CD4-positive, alpha-beta T cell treated with Interleukin-2 at 100 ng/mL for 4 hours (primary cell): ENCODE measurements around the gene TBC1D17.

Experiments
- DNase-seq: peaks from one replicate; pipeline ENCODE4 v3.0.0-alpha.2; 2020; ENCODE audit warnings: low spot score

Gene TBC1D17

GRCh38 chr19:49894011-49894664 is 16.6 kb downstream of the TBC1D17 start:
- DNase-seq, result no peak

- DNase-seq, result peak; percentile 40
Observed at GRCh38 chr19:49894879-49895565, 17.5 kb downstream of the TBC1D17 start.

GRCh38 chr19:49895566-49896297 is 18.2 kb downstream of the TBC1D17 start:
- peak; percentile 23 for DNase-seq

- DNase-seq, result peak; percentile 85
Observed at GRCh38 chr19:49896863-49897621, 19.5 kb downstream of the TBC1D17 start, which contains the start of gene IL4I1. Gene IL4I1 (minus strand): TSS chr19:49896887. CDS start chr19:49896160, 727 bp downstream.

GRCh38 chr19:49904136-49904535 is 26.6 kb downstream of the TBC1D17 start:
- no peak for DNase-seq

GRCh38 chr19:49906879-49907564 is 29.5 kb downstream of the TBC1D17 start:
- DNase-seq, result no peak

- no peak for DNase-seq
Observed at GRCh38 chr19:49907745-49908446, 30.4 kb downstream of the TBC1D17 start.

GRCh38 chr19:49908480-49909420 is 31.2 kb downstream of the TBC1D17 start:
- DNase-seq, result no peak

- DNase-seq, result no peak
Observed at GRCh38 chr19:49910179-49910578, 32.7 kb downstream of the TBC1D17 start.

GRCh38 chr19:49911381-49912145 is 34.1 kb downstream of the TBC1D17 start:
- peak; percentile 37 for DNase-seq

- DNase-seq, result no peak
Observed at GRCh38 chr19:49912965-49913685, 35.6 kb downstream of the TBC1D17 start.

GRCh38 chr19:49913720-49914119 is 36.2 kb downstream of the TBC1D17 start:
- DNase-seq, result no peak

- DNase-seq, result no peak
Observed at GRCh38 chr19:49915271-49915670, 37.8 kb downstream of the TBC1D17 start.

GRCh38 chr19:49916839-49917733 is 39.6 kb downstream of the TBC1D17 start:
- no peak for DNase-seq

- DNase-seq, result no peak
Observed at GRCh38 chr19:49918089-49918488, 40.6 kb downstream of the TBC1D17 start.

- DNase-seq, result no peak
Observed at GRCh38 chr19:49920624-49921363, 43.3 kb downstream of the TBC1D17 start.
